Stimulated activated naive CD8-positive, alpha-beta T cell treated with anti-CD3 and anti-CD28 coated beads, Interleukin-15, amount 100 ng/mL, for 72 hours (primary cell): ENCODE measurements around the gene TPH1.

Experiments
- ATAC-seq: fragments of 150-1000 bp; cut with Tn5 transposase; 2 replicates; pipeline ENCODE4 v1.10.0; 2021; ENCODE audit warnings: mild to moderate bottlenecking, moderate library complexity
- DNase-seq, 2 donors: peaks; one replicate each; pipeline ENCODE4 v3.0.0; 2021 to 2022
- H3K27ac Mint-ChIP-seq, 2 donors: one replicate each; pipeline ENCODE4 v1.8.0; 2022; ENCODE audit warnings: mild to moderate bottlenecking in 2 of 2, mixed read lengths in 2 of 2, moderate library complexity in 2 of 2
- H3K27me3 Mint-ChIP-seq: one replicate; pipeline ENCODE4 v1.8.0; 2022; ENCODE audit warnings: mixed read lengths
- H3K4me1 Mint-ChIP-seq: one replicate; pipeline ENCODE4 v1.8.0; 2022; ENCODE audit warnings: mild to moderate bottlenecking, mixed read lengths
- H3K4me3 Mint-ChIP-seq, 2 donors: one replicate each; pipeline ENCODE4 v1.8.0; 2022; ENCODE audit warnings: mild to moderate bottlenecking in 2 of 2, mixed read lengths in 2 of 2, moderate library complexity in 1 of 2
- H3K9me3 Mint-ChIP-seq, 2 donors: one replicate each; pipeline ENCODE4 v1.8.0; 2022; ENCODE audit warnings: mixed read lengths in 2 of 2

TPH1 gene

DNA sequence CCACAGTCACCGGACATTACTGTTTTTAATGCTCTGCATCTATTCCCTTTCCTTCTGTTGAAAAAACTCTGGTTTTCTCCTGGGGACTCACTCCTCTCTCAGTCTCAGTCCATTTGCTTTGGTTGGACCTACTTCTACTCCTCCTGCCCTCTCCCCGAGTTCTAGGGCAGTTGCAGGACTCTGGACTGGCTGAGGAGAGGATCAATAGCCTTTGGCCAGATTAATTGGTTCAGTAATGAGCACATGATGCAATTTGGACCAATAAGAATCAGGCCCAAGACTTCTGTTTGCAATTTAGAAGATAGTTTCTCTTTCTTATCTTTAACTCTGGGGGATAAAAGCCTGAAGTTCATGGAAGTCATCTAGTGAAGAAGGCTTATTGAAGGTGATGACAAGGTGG lies 15.3 kb upstream of the TPH1 start:
- no peaks in the 10 kb centered on the region for H3K27me3 Mint-ChIP-seq
- no peak overlapping the region for H3K27ac Mint-ChIP-seq
- no peaks in the 10 kb centered on the region for H3K4me1 Mint-ChIP-seq
- no peaks in the 10 kb centered on the region for H3K9me3 Mint-ChIP-seq
- H3K4me3 Mint-ChIP-seq = no peak overlapping the region
- no peak for ATAC-seq
- no peak for DNase-seq

DNA sequence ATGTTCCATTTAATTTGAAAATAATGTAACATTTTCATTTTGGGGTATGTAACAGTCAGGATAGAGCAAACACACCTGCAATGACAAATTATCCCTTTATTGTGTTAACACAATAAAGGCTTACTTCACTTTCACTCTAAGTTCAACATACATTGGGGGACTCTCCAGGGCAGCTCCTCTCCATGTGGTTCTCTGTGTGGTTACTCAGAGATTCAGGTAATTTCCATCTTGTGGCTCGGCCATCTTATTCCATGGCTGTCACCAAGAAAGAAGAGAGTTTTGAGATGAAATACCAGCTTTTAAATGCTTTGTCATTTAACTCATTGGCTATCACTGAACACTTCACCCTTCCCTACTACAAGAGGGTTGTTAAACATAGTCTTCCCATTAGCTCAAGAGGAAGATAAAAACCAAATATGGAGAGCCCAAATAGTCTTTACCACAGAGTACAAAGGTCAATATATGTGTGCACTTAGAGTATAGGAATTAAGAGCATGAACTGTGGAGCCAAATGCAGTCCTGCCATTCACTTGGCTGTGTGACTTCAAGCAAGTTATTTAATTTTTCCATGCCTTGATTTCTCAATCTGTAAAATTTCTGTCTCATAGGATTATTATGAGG lies 10.6 kb upstream of the TPH1 start:
- no peaks in the 10 kb centered on the region for H3K9me3 Mint-ChIP-seq
- no peak for DNase-seq
- no peaks in the 10 kb centered on the region for H3K4me1 Mint-ChIP-seq
- H3K4me3 Mint-ChIP-seq = no peak overlapping the region
- no peak for ATAC-seq
- no peaks in the 10 kb centered on the region for H3K27me3 Mint-ChIP-seq
- no peak overlapping the region for H3K27ac Mint-ChIP-seq

DNA sequence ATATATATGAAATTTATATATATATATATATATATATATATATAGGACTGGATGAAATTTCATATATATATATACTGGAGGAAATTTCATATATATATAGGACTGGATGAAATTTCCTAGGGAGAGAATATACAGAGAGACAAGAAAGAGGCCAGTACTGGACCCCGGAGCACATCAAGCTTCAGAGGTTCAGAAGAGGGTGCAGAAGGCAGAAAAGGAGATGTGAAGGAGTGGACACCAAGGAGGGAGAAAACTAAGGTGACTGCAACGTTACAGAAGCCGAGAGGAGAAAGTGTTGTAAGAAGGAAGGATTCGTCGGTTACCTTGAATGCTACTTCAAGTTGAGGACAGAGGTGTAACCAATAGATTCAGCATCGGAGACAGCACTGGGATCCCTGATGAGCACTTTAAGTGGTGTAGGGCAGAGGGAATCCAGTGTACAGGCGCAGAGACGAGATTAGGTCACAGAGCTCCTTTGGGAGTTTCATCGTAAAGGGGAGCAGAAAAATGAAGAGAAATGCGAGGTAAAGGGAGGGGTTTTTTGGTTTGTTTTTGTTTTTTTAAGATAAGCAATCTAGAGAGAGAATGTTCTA lies 8.5 kb upstream of the TPH1 start:
- no peak overlapping the region for H3K4me3 Mint-ChIP-seq
- no peak overlapping the region for H3K27ac Mint-ChIP-seq
- no peak for ATAC-seq
- no peak for DNase-seq
- H3K9me3 Mint-ChIP-seq = no peaks in the 10 kb centered on the region
- H3K27me3 Mint-ChIP-seq = no peaks in the 10 kb centered on the region
- H3K4me1 Mint-ChIP-seq = no peaks in the 10 kb centered on the region

DNA sequence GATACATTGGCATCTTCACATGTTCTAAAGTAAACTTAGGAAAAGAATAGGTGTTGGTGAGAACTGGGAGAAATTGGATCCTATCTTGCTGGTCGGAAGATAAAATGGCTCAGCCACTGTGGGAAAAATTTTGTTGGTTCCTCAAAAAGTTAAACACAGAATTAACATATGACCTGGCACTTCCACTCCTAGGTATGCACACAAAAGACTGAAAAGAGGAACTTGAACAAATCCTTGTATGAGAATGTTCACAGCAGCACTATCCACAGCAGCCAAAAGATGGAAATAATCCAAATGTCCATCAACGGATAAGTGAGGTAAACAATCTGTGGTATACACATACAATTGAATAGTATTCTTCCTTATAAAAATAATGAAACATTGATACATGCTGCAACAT lies 4.8 kb upstream of the TPH1 start:
- DNase-seq (no peak), ATAC-seq (no peak)
- Mint-ChIP-seq H3K4me3 (no peak overlapping the region), H3K9me3 (peaks cover 8 to 15% of the 10 kb centered on the region in 2 donors), H3K4me1 (no peaks in the 10 kb centered on the region), H3K27ac (no peak overlapping the region), H3K27me3 (peaks cover 20% of the 10 kb centered on the region)

DNA sequence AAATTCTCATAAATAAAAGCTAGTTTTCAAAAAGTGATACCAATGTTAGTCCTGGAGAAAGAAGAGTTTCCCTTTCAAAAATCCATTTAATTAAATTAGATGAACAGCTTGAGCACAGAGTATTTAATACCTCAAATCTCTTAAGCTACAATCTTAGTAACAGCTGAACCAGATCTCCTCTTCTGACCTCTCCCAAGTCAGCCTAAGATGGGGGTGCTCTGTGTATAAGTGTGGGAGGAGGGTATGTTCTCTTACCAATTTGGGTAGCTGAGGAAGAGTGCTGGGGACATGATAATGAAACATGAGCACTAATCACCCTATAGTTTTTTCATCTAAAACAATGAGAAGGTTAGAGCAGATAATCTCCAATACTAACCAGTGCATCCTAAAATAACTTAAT lies 9.6 kb downstream of the TPH1 start:
- no peak for ATAC-seq
- no peaks in the 10 kb centered on the region for H3K27me3 Mint-ChIP-seq
- DNase-seq = no peak

DNA sequence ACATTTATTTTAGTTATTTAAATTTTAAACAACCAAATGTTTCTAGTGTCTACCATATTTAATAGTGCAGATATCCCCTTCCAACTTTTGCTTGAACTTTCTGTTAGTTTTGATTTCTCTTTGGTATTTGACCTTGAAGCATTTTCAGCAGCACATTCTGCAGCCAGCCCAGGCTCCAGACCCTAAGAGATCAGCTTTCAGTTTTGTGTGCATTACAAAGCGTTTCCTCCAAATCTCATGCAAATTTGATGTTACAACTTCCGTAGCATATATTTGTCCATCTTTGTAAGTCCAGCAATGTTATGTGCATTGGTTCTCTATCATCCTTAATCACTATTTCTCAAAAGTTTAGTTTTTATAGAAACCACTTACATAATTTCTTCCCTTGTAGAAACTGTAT lies 18.6 kb downstream of the TPH1 start:
- Mint-ChIP-seq H3K27me3 (no peaks in the 10 kb centered on the region), H3K4me3 (no peak overlapping the region), H3K4me1 (no peaks in the 10 kb centered on the region), H3K9me3 (no peaks in the 10 kb centered on the region), H3K27ac (no peak overlapping the region)
- no peak for ATAC-seq
- no peak for DNase-seq

More for the DNA sequence above, 9.6 kb downstream of the TPH1 start:
- H3K9me3 Mint-ChIP-seq = no peaks in the 10 kb centered on the region
- H3K27ac Mint-ChIP-seq = peak overlapping the region in 1 of 2 donors; percentile 14
- H3K4me1 Mint-ChIP-seq = no peaks in the 10 kb centered on the region
- H3K4me3 Mint-ChIP-seq = no peak overlapping the region

DNA sequence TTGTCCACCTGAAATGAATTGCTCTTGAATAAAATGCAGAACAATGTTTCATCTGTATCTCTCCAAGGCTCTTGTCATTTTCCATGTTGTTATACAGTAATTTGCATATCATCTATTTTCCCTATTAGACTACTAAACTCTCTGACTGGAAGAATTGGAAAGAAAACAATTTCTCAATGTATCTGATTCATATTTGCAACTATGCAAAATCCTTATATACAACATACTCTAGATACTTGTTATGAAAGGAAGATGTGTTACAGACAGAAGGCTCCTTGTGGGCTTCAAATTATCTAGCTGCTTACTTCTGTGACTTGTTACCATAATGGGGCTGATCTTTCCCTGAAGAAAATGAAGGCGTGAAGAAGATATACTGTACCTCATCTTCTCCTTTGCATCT lies 23.6 kb downstream of the TPH1 start:
- no peak overlapping the region for H3K27ac Mint-ChIP-seq
- ATAC-seq (no peak), DNase-seq (no peak)
- H3K27me3 Mint-ChIP-seq = no peaks in the 10 kb centered on the region
- H3K4me1 Mint-ChIP-seq = no peaks in the 10 kb centered on the region
- no peaks in the 10 kb centered on the region for H3K9me3 Mint-ChIP-seq
- H3K4me3 Mint-ChIP-seq = no peak overlapping the region

DNA sequence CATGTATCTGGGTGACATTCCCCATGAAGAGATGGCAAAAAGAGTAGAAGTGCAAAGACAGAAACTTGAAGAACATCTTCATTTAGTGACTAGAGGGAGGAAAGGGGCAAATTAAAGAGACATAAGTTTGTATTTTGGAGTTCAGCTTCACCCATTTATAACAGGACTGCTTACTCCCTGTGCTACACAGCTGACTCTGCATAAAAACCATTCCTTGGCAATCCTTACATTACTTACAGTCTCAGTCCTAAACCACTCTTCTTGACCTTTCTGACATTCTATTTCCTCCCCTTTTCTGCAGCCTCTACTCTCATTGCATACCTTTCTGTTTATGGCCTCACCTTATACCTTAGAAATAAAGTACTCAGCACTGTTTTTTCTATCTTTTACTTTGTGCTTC lies 26.4 kb downstream of the TPH1 start:
- DNase-seq (no peak), ATAC-seq (no peak)
- no peak overlapping the region for H3K4me3 Mint-ChIP-seq
- H3K27ac Mint-ChIP-seq = no peak overlapping the region
- H3K9me3 Mint-ChIP-seq = no peaks in the 10 kb centered on the region
- H3K4me1 Mint-ChIP-seq = peaks cover 9% of the 10 kb centered on the region
- H3K27me3 Mint-ChIP-seq = no peaks in the 10 kb centered on the region

DNA sequence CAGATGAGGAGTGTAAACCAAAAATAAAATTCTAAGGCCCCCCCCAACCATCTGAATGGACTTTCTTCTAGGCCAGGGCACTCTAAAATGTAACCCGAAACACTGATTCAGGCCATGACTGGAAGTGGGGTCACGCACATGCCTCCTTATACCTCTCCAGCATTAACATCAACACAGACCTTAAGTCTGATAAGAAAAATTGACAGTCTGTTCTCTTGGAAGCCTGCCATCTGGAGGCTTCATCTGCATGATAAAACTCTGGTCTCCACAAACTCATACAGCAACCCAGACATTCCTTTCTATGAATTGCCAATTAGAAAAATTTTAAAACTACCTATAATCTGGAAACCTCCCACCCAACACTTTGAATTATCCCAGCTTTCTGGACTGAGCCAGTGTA lies 29.3 kb downstream of the TPH1 start:
- no peak for DNase-seq
- no peak overlapping the region for H3K27ac Mint-ChIP-seq
- ATAC-seq = no peak
- no peak overlapping the region for H3K4me3 Mint-ChIP-seq
- H3K9me3 Mint-ChIP-seq = no peaks in the 10 kb centered on the region
- peaks cover 30% of the 10 kb centered on the region for H3K4me1 Mint-ChIP-seq
- H3K27me3 Mint-ChIP-seq = no peaks in the 10 kb centered on the region

DNA sequence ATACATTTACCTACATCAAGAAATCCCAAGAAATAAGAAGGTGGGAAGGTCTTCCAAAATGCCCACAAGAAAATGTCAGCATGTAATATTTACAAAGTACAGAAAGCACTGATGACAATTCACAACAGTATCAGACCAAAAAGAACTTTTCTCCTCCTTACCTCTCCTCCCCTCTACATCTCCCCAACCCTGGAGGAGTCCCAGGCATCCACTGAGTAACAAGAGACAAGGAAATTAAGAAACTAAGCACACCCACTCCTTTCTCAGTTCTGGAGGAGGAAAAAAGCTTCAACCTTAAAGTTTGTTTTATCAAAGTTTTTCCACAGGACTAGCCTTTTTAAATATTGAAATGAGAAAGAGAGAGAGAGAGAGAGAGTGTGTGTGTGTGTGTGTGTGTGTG lies 31.2 kb downstream of the TPH1 start:
- Mint-ChIP-seq H3K27ac (no peak overlapping the region), H3K27me3 (no peaks in the 10 kb centered on the region), H3K4me1 (peaks cover 47% of the 10 kb centered on the region), H3K4me3 (peak overlapping the region; percentile 52 to 57), H3K9me3 (no peaks in the 10 kb centered on the region)
- DNase-seq (no peak), ATAC-seq (no peak)

DNA sequence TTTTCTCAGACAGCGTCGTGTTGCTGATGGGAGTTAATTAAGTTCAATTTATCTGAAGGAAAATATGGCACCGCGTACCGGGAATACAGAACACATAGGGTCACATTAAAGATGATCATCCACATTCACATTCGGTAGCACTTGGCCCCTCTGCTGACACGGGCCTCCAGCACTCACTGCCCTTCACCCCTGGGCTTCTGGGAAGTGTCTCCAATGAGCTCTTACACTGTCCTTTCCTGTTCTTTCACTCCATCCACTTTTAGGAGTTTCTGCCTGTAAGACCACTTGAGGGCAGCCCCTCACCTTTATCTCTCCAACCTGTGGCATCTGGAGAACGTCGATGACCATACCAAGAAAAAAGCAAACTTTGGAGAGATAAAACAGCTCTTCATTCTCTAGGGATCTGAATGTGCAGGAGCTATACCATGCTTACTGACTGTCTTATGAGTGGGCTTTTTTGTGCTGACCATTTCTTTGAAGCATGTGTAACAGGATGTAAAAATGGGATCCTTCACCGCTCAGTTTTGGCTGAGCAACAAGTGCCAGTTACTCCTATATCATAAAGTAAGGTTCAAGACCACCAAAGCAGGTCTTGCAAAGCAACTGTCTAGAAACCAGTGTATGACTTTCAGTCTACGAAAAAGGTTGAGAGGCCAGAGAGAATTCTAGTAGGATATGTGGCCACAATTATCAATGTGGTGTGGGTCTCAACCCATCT lies 32.1 kb downstream of the TPH1 start:
- peaks cover 47% of the 10 kb centered on the region for H3K4me1 Mint-ChIP-seq
- peak overlapping the region; percentile 93 to 95 for H3K27ac Mint-ChIP-seq
- H3K4me3 Mint-ChIP-seq = peak overlapping the region; percentile 94 to 98
- ATAC-seq (no peak), DNase-seq (peak in 1 of 2 donors; percentile 9)
- no peaks in the 10 kb centered on the region for H3K9me3 Mint-ChIP-seq
- H3K27me3 Mint-ChIP-seq = no peaks in the 10 kb centered on the region

DNA sequence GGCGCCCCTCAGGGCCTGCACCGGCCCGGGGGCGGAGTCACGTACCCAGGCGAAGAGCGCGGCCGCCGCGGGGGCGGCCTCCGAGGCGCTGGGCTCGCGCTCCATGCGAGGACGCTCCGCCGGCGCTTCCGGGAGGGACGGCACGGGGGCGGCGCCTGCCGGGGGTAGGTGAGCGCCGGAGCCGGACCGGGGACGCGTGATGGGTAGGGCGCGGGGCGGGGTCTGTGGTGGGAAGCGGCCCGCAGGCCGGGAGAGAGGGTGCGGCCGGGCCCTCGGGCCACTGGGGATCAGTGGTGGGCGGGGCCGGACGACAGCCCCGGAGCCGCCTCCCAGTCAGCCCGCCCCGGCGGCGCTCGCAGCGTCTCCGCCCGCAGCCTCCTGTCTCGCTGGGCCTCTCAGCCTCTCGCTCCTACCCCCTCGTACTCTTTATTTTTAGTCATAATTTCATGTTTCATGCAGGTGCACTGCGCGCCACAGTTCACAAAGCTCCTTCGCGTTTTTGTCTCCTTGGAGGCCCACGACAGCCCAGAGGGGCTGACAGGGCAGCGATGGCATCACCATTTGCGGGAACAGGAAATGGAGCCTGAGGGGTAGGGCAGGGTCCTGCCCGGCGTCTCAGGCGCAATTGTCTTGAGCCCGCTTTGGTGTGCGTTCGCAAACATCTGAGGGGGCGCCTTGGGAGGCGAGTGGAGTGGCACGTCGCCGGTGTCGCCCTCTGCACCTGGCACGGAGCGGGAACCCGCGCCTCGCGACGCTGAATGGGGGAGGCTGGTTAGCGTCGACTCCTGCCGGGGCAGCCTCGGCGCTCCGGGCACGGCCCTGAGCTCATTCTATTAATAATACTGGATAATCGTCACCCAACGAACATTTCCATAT lies 32.9 kb downstream of the TPH1 start, which contains the start of gene SERGEF:
TSS of gene SERGEF (minus strand) at position 142 of the 876 bp plus-strand sequence. CDS start at position 105, 37 bp downstream.
- Mint-ChIP-seq H3K9me3 (no peaks in the 10 kb centered on the region), H3K4me3 (peak within 1 kb of the TSS; percentile 94 to 98), H3K27me3 (no peaks in the 10 kb centered on the region), H3K27ac (peak within 1 kb of the TSS; percentile 93 to 95), H3K4me1 (peaks cover 47% of the 10 kb centered on the region)
- DNase-seq (peak; percentile 94 to 95), ATAC-seq (peak; percentile 93)

DNA sequence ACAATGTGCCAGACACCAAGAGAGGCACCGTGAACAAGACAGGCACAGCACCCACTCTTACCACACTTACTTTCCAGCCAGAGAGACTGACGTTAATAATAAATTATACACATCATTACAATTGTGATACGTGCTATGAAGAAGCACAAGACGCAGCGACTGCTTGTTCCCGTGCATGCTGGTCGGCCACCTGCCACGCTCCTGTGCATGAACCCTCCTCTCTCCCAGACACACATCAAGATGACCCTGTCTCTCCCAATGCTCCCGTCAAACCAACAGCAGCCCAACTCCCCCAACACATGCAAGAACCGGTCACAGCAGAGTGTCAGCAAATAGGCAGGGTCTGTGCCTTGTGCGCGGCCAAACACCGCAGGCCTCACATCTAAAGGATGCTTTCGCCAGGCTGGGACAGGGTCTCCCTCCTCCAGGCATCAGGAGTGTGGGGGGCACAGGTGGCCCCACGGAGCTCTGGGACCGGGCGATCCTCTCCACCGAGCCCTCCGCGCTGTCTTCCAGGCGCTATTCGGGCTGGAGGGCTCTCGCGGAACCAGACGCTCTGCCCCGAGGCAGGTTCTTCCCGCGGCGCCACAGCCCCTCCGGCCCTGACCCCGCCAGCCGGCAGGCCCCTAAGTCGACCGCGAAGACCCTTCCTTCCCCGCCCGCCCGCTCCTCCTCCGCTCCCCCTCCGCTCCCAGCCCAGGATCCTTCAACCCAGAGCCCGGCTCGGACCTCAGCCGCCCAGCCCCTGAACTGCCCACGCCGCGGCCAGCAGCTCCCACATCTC lies 33.8 kb downstream of the TPH1 start:
- H3K27me3 Mint-ChIP-seq = no peaks in the 10 kb centered on the region
- peak overlapping the region; percentile 94 to 98 for H3K4me3 Mint-ChIP-seq
- peaks cover 47% of the 10 kb centered on the region for H3K4me1 Mint-ChIP-seq
- ATAC-seq (peak; percentile 19), DNase-seq (peak; percentile 21 to 23)
- H3K9me3 Mint-ChIP-seq = no peaks in the 10 kb centered on the region
- peak overlapping the region; percentile 36 to 43 for H3K27ac Mint-ChIP-seq

DNA sequence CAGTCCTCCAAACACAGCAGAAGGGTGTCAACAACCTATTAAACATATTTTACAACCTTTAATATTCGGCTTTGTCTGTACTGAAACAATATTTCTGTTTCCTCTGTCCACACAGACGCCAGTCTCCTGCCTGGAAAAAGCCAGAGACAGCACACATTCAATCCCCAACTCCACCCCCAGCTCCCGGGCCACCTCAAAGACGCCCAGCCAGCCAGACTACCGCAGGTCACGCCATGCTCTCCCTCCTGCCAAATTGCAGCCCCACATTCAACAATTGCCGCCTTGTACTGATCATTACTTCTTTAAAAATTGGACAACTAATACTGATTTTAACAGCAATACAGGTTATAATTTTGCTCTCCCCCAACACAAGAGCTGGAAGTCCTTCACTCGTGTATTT lies 34.4 kb downstream of the TPH1 start:
- DNase-seq (no peak), ATAC-seq (no peak)
- H3K9me3 Mint-ChIP-seq = no peaks in the 10 kb centered on the region
- H3K4me3 Mint-ChIP-seq = peak overlapping the region; percentile 94 to 98
- no peaks in the 10 kb centered on the region for H3K27me3 Mint-ChIP-seq
- H3K27ac Mint-ChIP-seq = peak overlapping the region in 1 of 2 donors; percentile 43
- H3K4me1 Mint-ChIP-seq = peaks cover 47% of the 10 kb centered on the region
